Suppressor macrophage treated with lipopolysaccharide for 1 hour (primary cell): ENCODE results near the gene RITA1.
"Not testable (repeated sequence)": the region's sequence is repeated elsewhere in the genome, so short reads cannot be mapped to it uniquely, and the experiment has no call there.

Source experiments
- DNase-seq, 3 donors: peaks; one replicate each; pipeline ENCODE4 v3.0.0-alpha.2; 2020 to 2022

Gene RITA1

GRCh38 chr12:113185180-113186032 is at the start of gene RITA1, which contains the start of gene DDX54:
TSS of gene RITA1 (plus strand) at chr12:113185721. CDS start at chr12:113186747, 1,026 bp downstream.
TSS of gene DDX54 (minus strand) at chr12:113185478. CDS start at chr12:113185451, 27 bp downstream.
- peak; percentile 73 to 92 (median 83) for DNase-seq

- peak; percentile 58 to 77 (median 72) for DNase-seq
Measured at GRCh38 chr12:113136128-113136989, 49.2 kb upstream of the RITA1 start.

GRCh38 chr12:113136990-113137511 is 48.5 kb upstream of the RITA1 start:
- DNase-seq: no peak

GRCh38 chr12:113137861-113138783 is 47.4 kb upstream of the RITA1 start:
- no peak for DNase-seq

GRCh38 chr12:113138826-113139225 is 46.7 kb upstream of the RITA1 start:
- DNase-seq: no peak

- DNase-seq: no peak
Measured at GRCh38 chr12:113140706-113141105, 44.8 kb upstream of the RITA1 start.

- DNase-seq: not testable (repeated sequence)
Measured at GRCh38 chr12:113141716-113142115, 43.8 kb upstream of the RITA1 start.

GRCh38 chr12:113142173-113142885 is 43.2 kb upstream of the RITA1 start:
- DNase-seq: peak; percentile 78 to 82 (median 80)

GRCh38 chr12:113142886-113143332 is 42.6 kb upstream of the RITA1 start:
- DNase-seq: peak in 2 of 3 donors; percentile 52 to 58

GRCh38 chr12:113143959-113144358 is 41.6 kb upstream of the RITA1 start:
- no peak for DNase-seq

- no peak for DNase-seq
Measured at GRCh38 chr12:113144806-113145205, 40.7 kb upstream of the RITA1 start.

GRCh38 chr12:113145720-113146551 is 39.6 kb upstream of the RITA1 start:
- no peak for DNase-seq

- no peak for DNase-seq
Measured at GRCh38 chr12:113146999-113147398, 38.5 kb upstream of the RITA1 start.

- no peak for DNase-seq
Measured at GRCh38 chr12:113149361-113150150, 36.0 kb upstream of the RITA1 start, which contains the start of gene CFAP73. TSS of gene CFAP73 (plus strand) at chr12:113149724. CDS start at chr12:113149858, 134 bp downstream.

GRCh38 chr12:113151655-113152054 is 33.9 kb upstream of the RITA1 start:
- no peak for DNase-seq

- DNase-seq: no peak
Measured at GRCh38 chr12:113152196-113152834, 33.2 kb upstream of the RITA1 start.

GRCh38 chr12:113152835-113153814 is 32.4 kb upstream of the RITA1 start:
- peak; percentile 81 to 91 (median 89) for DNase-seq
